Activated CD4-positive, alpha-beta T cell treated with anti-CD3 and anti-CD28 coated beads, Interleukin-2, amount 50 U/mL, for 48 hours (primary cell): ENCODE results near the gene KIF20A.
"Not testable (repeated sequence)": the region's sequence is repeated elsewhere in the genome, so short reads cannot be mapped to it uniquely, and the experiment has no call there.

Experiments used
- DNase-seq, 2 experiments: peaks; one replicate each; pipeline ENCODE4 v3.0.0-alpha.2; 2020

Gene KIF20A

DNA sequence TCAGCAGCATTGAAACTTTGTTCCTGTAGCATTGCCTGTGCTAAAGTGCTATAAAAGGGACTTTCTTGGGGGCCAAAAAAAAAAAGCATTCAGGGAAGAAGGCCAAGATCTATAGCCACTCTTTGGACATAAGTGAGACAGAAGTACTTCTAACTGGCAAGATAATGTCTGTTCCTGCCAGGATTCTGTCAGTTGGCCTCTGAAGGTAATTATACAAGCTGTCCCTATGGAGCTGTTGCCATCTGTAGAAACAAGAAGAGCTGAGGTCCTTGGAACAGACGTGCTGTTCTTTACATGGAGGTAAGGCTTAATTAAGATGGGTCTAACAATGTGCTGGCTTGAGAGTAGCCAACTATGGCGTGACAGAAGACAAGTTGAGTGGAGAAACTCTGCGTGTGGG is 9.7 kb downstream of the KIF20A start:
- no peak for DNase-seq

DNA sequence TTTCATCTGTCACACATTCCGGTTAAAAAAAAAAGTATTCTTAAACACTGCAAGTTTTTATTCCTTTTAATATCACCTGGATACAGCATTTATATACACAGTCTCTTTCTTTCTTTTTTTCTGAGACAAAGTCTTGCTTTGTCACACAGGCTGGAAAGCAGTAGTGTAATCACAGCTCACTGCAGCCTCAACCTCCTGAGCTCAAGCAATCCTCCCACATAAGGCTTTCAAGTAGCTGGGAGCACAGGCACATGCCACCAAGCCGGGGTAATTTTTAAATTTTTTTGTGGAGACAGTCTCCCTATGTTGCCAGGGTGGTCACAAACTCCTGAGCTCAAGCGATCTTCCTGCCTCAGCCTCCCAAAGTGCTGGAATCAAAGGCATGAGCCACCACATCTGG is 13.9 kb downstream of the KIF20A start:
- no peak for DNase-seq

DNA sequence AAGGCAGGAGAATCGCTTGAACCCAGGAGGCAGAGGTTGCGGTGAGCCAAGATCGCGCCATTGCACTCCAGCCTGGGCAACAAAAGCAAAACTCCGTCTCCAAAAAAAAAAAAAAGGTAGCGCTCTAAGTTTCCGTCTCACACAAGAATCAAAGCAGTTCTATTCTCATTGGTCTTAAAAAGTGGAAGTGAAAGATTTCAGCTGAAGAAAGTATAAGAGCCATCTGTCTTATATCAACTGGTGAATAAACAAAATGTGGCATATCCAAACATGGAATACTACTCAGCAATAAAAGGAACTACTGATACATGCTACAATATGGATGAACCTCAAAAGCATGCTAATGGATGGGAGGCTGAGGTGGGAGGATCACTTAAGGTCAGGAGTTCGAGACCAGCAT is 14.9 kb downstream of the KIF20A start:
- DNase-seq: not testable (repeated sequence)

DNA sequence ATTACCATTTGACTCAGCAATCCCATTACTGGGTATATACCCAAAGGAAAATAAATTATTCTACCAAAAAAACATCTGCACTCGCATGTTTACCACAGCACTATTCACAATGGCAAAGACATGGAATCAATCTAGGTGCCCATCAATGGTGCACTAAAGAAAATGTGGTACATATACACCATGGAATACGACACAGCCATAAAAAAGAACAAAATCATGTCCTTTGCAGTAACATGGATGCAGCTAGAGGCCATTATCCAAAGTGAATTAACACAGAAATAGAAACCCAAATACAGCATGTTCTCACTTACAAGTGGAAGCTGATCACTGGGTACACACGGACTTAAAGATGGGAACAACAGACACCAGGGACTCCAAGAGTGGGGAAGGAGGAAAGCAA is 32.1 kb downstream of the KIF20A start:
- no peak for DNase-seq

DNA sequence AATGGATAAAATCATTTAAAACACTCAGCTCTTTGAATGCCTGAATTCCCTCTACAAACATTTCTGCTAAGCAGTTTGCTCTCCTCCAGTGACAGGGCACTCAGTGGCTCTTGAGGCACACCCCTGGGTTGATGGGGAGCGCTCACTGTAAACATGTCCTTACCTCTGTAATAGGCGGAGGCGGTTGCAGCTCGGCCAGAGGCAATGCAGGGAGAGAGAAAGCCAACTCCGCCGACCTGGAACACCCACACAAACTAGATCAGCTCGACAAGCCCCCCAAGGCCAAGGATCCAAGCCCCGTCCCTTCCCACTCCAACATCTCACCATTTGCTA is 33.9 kb downstream of the KIF20A start:
- no peak for DNase-seq

DNA sequence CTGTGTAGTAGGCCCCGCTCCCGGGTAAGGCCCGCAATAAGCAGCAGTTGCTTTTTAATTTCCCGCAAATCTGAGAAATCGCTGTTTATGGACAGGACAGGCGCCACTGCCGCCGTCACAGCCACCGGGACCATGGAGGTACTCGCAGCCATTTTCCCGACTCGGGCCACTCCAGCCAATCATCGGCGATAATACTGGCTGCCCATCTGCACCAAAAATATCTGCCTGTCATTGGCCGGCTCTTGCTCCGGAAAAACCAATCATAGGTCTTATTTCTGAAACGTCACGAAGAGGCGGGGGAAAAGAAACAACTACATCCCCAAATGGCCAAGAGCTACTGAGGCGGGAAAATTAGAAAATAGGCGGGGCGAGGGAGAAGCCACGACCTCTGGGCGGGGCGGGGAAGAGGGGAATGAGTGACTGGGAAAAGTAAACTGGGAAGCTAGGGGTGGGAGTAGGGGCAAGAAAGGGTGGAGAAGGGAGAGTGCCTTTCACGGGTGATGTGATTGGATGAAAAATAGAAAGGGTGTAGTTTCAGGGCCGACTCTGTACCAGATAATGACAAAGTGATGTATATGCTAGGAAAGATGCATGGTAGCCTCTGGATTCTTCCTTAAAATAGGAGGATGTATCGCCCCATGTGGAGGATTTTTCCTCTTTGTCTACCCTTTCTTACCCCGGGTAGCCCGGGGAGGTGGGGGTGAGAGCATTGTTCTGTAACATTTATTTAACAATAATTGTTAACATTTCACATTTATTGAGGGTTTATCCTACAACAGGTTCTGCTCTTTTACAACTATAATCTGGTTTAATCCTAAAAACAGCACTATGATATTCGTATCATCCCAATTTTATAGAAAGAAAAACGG is 34.5 kb downstream of the KIF20A start, which contains the start of gene CDC23:
CDC23 (minus strand) TSS at position 163 of the 869 bp plus-strand sequence; CDS start at position 152, 11 bp downstream.
- peak; percentile 82 to 90 for DNase-seq

DNA sequence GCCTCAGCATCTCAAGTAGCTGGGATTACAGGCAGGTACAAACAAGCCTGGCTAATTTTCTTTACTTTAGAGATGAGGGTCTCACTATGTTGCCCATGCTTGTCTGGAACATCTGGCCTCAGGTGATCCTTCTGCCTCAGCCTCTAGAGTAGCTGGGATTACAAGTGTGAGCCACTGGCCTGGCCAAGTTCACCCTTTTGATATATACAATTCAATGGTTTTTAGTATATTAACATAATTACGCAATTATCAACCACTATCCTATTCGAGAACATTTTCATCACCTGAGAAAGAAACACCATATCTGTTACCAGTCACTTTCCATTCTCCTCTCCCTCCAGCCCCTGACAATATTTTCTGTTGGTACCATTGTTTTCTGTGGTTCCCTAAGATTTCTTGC is 37.9 kb downstream of the KIF20A start:
- DNase-seq: no peak

DNA sequence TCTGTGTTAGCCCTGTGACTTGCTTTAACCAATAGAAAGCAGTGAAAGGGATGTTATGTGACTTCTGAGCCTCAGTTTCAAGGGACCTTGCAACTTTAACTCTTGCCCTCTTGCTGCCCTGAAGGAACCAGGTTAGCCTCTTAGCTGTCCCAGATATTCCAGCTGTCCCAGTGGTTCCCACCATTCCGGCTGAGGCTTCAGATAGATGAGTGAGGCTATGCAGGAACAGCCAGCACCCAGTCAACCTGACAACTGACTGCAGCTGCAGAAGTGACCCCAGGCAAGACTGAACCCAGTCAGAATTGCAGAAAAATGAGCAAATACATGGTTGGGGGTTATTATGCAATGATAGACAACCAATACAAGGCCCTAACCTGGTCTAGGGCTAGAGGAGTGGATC is 44.6 kb downstream of the KIF20A start:
- no peak for DNase-seq

DNA sequence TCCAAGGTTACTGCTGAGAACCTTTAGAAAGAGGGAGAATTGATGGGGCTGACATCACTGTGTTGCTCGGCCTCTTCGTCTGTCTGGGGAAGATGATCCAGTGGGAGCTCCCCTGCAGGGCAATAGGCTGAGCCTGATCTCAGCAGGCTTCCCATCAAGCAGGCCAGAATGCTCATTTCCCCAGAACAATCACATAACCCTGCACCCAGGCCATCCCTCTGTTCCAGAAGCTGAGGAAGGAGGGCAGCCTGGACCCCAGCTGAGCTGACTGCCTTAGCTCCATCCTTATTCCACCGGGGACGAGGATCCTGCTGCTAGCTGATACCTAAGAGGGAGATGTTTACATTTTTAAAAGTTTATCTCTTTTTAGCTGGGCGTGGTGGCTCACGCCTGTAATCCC is 45.8 kb downstream of the KIF20A start:
- DNase-seq: no peak

DNA sequence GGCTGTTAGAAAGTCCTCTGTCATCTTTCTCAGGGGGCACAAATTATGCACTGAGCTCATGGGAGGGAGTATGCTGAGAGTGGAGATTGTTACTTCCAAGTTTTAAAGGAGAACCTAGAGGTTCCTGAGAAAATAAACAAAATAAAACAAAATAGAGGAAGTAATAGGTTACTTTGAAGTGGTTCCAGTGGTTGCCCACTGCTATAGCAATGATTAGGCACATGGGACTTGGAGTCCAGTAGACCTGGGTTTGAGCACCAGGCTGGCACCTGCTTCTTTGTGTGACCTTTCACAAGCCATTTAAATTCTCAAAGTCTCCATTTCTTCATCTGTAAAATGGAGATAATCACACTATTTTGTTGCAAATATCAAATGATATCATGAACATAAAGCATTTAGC is 48.0 kb downstream of the KIF20A start:
- no peak for DNase-seq

DNA sequence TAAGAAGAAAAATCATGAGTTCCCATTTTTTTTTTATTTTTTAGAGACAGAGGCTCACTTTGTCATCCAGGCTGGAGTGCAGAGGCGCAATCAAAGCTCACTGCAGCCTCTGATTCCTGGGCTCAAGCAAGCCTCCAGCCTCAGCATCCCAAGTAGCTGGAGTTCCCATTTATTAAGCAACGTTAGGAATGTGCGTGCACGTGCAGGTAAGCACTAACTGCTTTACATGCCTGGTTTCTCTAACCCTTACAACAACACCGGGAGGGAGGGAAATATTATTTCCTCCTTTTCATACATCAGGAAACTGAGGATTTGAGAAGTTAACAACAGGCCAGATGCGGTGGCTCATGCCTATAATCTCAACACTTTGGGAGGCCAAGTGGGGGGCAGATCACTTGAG is 50.5 kb downstream of the KIF20A start:
- no peak for DNase-seq

DNA sequence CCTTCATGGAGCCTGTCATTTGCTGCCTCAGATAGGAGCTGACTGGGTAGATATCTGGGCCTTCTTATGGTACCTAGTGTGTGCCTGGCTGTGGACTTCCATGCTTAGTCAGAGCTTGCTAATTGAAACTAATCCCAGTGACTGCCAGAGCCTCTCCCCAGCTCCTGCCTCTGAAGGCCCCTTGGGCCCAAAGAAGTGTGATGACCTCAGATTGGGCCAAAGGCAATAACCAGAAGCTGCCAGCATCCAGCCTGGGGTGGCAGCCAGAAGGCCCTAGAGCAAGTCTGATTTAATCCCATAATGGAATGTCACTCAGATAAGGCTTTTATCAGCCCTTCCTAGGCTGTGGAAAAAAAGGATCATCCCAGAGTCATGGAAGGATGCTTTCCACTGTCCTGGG is 51.3 kb downstream of the KIF20A start:
- DNase-seq: no peak

DNA sequence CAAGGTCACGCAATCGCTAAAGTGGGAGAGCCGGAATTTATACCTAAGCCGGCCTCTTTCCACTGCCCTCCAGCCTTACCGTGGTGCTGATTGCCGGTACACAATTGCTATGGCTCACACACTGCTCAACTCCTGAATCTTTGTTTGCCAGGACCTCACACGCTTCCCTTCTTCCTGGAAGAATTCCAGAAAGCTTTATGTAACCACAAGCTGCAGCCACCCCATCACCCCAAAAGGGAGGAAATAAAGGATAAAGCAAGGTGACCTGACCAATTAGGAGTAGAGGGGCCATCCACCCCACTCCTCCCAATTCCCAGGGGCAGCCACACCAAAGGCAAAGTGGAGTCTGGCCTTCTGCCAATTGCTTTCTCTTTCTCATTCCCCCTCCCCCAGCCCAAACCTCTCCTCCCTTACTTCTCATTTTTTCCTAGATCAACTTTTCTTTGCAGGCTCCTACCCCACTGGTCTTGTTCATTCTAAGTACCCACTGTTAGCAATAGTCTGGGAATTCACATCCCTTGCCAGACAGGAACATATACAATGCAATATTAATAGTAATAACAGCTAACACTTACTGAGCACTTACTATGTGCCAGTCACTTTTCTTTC is 52.2 kb downstream of the KIF20A start:
- no peak for DNase-seq

DNA sequence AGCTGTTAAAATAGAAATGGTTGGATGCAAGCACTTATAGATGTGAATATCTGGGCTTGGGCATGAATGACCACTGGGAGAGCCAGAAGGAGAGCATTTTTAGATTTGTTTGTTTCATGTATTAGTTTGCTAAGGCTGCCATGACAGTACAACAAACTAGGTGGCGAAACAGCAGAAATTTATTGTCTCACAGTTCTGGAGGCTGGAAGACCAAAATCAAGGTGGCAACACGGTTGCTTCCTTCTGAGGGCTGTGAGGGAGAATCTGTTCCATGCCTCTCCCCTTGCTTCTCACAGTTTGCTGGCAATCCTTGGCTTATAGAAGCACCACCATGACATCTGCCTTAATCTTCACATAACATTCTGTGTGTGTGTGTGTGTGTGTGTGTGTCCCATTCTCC is 54.4 kb downstream of the KIF20A start:
- no peak for DNase-seq

DNA sequence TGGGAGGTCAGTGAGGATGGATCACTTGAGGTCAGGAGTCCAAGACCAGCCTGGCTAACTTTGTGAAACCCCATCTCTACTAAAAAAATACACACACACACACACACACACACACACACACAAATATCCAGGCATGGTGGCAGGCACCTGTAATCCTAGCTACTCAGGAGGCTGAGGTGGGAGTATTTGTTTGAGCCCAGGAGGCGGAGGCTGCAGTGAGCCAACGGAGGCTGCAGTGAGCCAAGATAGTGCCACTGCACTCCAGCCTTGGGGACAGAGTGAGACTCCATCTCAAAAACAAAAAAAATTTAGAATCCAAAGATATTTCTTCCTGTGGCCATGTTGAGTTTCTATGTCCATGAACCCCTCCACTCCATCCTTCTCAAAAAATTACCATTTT is 55.7 kb downstream of the KIF20A start:
- no peak for DNase-seq
